Measurements from ENCODE around the gene NPEPPS. TPM values are rescaled to one million over a fixed set of nuclear protein-coding genes. Genes with fewer than 3 reads are reported as not detected.

Gene NPEPPS
- total and polyA plus RNA-seq, 8 donors = 109 to 223 (median 166) TPM

DNA sequence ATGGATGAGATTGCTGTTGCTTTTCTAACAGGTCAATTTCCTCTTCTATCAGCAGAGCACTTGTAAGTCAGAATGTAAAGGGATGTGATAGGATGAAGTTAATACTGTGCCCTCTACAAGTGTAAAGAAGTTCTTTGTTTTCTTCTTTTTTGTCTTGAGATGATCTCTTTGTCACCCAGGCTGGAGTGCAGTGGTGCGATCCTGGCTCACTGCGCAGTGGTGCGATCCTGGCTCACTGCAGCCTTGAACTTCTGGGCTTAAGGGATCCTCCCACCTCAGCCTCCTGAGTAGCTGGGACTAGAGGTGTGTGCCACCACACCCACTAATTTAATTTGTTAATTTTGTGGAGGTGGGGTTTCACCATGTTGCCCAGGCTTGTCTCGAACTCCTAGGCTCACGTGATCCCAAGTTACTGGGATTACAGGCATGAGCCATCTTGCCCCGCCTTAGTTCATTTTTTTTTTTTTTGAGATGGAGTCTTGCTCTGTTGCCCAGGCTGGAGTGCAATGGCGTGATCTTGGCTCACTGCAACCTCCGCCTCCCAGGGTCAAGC, 97.2 kb downstream of the NPEPPS start:
- no peaks in the 10 kb centered on the region for H3K9me3 ChIP-seq
- no peak overlapping the region for H3K4me3 ChIP-seq
- no peaks in the 10 kb centered on the region for H3K27me3 ChIP-seq
- ATAC-seq = no peak
- no peaks in the 10 kb centered on the region for H3K4me1 ChIP-seq
- DNase-seq = no peak
- peaks cover 0 to 26% of the 10 kb centered on the region in 2 donors for H3K36me3 ChIP-seq
- TF ChIP-seq, protein P1, sequence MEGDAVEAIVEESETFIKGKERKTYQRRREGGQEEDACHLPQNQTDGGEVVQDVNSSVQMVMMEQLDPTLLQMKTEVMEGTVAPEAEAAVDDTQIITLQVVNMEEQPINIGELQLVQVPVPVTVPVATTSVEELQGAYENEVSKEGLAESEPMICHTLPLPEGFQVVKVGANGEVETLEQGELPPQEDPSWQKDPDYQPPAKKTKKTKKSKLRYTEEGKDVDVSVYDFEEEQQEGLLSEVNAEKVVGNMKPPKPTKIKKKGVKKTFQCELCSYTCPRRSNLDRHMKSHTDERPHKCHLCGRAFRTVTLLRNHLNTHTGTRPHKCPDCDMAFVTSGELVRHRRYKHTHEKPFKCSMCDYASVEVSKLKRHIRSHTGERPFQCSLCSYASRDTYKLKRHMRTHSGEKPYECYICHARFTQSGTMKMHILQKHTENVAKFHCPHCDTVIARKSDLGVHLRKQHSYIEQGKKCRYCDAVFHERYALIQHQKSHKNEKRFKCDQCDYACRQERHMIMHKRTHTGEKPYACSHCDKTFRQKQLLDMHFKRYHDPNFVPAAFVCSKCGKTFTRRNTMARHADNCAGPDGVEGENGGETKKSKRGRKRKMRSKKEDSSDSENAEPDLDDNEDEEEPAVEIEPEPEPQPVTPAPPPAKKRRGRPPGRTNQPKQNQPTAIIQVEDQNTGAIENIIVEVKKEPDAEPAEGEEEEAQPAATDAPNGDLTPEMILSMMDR (IDR thresholded peaks at IDR 0.05) = no peak
- intact Hi-C loops (cut with DNase I) = no loop called here
- H3K27ac ChIP-seq = no peak overlapping the region

DNA sequence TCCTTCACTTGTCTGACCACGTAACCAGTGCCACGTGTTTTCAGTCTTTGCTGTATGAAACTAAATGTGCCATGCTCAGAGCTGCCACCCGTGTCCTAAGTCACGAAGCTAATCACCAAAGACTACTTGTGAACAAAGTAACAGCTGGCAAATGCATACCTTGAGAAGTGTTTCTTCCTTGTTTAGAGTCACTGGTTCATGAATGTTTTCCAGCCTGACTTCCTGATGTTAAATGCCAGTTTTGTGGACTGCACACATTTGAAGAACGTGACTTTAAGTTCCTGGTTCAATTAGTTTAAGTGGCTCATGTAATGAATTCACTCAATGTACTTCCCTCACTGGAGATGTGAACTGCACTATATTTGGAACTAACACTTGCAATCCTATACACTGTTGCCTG, 98.9 kb downstream of the NPEPPS start:
- Histone ChIP-seq H3K4me3 (no peak overlapping the region), H3K4me1 (no peaks in the 10 kb centered on the region), H3K9me3 (no peaks in the 10 kb centered on the region), H3K27me3 (no peaks in the 10 kb centered on the region), H3K27ac (no peak overlapping the region), H3K36me3 (peaks cover 0 to 13% of the 10 kb centered on the region in 2 donors)
- ATAC-seq (peak; percentile 37), DNase-seq (no peak)
- intact Hi-C loops (cut with DNase I) = no loop called here
- TF ChIP-seq, protein P1 (IDR thresholded peaks at IDR 0.05) = no peak

DNA sequence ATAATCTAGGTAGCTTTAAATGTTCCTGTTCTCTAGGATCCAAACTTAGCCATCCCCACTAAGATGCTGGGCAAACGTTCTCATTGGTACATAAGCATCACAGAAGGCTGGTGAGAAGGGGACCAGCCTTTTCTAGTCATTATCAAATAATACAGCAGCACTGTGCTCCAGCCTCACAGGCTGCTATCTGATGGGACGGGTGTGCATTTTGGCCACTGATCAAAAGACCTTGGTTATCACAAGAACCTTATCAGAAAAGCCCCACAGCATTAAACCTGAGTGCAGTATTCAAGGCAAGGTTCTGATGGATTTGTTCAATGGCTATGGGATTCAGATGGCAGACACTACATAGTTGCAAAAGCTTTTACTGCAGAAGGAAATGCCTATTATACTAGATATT, 99.7 kb downstream of the NPEPPS start:
- DNase-seq = no peak
- H3K4me1 ChIP-seq = no peaks in the 10 kb centered on the region
- peaks cover 0 to 9% of the 10 kb centered on the region in 2 donors for H3K36me3 ChIP-seq
- H3K27me3 ChIP-seq = no peaks in the 10 kb centered on the region
- no peak for ATAC-seq
- TF ChIP-seq, protein P1 (IDR thresholded peaks at IDR 0.05) = no peak
- no peak overlapping the region for H3K4me3 ChIP-seq
- no peaks in the 10 kb centered on the region for H3K9me3 ChIP-seq
- no peak overlapping the region for H3K27ac ChIP-seq
- intact Hi-C loops (cut with DNase I) = no loop called here

DNA sequence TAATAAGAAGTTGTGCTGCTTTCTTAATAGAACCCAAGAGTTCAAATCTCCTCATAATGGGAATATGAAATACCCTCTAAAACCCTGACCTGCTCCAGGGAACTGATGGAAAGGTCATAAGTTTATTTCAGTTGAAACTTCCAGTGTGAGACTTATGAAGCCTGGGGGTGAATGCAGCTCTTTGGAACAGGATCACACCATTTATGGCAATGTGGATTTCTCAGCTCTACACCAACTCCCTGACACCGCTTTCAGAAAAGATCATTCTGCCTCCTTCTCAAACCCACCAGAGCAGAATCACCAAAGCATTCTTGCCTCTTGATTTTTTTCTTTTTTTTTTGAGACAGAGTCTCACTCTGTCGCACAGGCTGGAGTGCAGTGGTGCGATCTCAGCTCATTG, 102.1 kb downstream of the NPEPPS start:
- no peak overlapping the region for H3K27ac ChIP-seq
- no peaks in the 10 kb centered on the region for H3K4me1 ChIP-seq
- H3K9me3 ChIP-seq = no peaks in the 10 kb centered on the region
- H3K4me3 ChIP-seq = no peak overlapping the region
- H3K27me3 ChIP-seq = no peaks in the 10 kb centered on the region
- DNase-seq (no peak), ATAC-seq (no peak)
- peaks cover 0 to 19% of the 10 kb centered on the region in 2 donors for H3K36me3 ChIP-seq
- intact Hi-C loops (cut with DNase I) = no loop called here
- TF ChIP-seq, protein P1 (IDR thresholded peaks at IDR 0.05) = no peak

DNA sequence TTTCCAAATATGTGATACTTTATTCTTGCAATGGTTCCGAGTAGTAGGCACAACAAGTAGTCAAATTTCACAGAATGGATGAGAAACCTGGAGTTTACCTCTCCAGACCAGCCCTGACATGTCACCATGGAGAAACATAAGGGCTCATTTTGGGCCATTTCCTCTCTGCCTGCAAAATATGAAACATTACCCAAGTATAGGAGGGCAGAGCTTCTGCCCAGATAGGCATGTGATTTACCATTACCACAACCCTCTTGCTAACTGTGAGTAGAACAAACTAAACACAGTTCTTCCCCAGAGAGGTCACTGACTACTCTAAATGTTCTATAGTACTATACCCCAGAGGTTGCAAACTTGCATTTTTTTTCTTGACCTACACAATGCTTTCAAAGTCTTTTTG, 103.1 kb downstream of the NPEPPS start:
- no peaks in the 10 kb centered on the region for H3K9me3 ChIP-seq
- no peak for DNase-seq
- TF ChIP-seq, protein P1 (IDR thresholded peaks at IDR 0.05) = no peak
- no peak for ATAC-seq
- H3K36me3 ChIP-seq = peaks cover 0 to 22% of the 10 kb centered on the region in 2 donors
- intact Hi-C loops (cut with DNase I) = no loop called here
- no peak overlapping the region for H3K4me3 ChIP-seq
- no peak overlapping the region for H3K27ac ChIP-seq
- no peaks in the 10 kb centered on the region for H3K27me3 ChIP-seq
- no peaks in the 10 kb centered on the region for H3K4me1 ChIP-seq

Measured in left lung (tissue), 10 donors.